ENCODE measurements around the gene CDH13. TPM values are rescaled to one million over a fixed set of nuclear protein-coding genes. Genes with fewer than 3 reads are reported as not detected.

The CDH13 gene
- total RNA-seq, 2 donors from 2014 or later: not detected

- Mint-ChIP-seq H3K36me3 (ENCODE audit: insufficient read depth in 2 of 2) (no peaks in the 10 kb centered on the region), H3K4me3 (no peak overlapping the region), H3K4me1 (ENCODE audit: low read depth) (peaks cover 13% of the 10 kb centered on the region), H3K27ac (peak overlapping the region; percentile 36), H3K9me3 (no peaks in the 10 kb centered on the region), H3K27me3 (ENCODE audit: low read depth) (peaks cover 15% of the 10 kb centered on the region)
- ATAC-seq (replicated peaks in 1 of 2) (no peak), DNase-seq (no peak)
Measured at GRCh38 chr16:83838151-83838550, 1211.4 kb downstream of the CDH13 start.

DNA sequence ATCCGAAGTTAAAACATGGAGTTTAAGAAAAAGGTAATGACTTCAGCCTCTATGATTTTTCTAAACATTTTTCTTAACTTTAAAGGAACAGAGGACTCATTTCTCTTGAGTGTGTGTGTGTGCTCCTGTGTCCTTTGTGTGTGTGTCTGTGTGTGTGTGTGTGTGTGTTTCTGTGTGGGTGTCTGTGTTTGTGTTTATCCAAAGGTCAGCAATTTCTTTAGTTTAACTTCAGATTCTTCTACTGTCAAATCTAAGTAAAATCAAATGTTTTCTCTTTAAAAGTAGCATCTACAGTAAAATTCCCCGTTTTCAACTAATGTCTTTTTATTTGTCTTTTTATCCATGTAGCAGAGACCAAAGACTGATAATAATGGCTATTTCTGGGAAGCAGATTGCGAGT, 1212.8 kb downstream of the CDH13 start:
- no peaks in the 10 kb centered on the region for H3K9me3 Mint-ChIP-seq
- peaks cover 15% of the 10 kb centered on the region for H3K27me3 Mint-ChIP-seq (ENCODE audit: low read depth)
- DNase-seq: no peak
- no peak for ATAC-seq (replicated peaks in 1 of 2)
- H3K36me3 Mint-ChIP-seq (ENCODE audit: insufficient read depth in 2 of 2): no peaks in the 10 kb centered on the region
- peaks cover 13% of the 10 kb centered on the region for H3K4me1 Mint-ChIP-seq (ENCODE audit: low read depth)
- no peak overlapping the region for H3K27ac Mint-ChIP-seq
- H3K4me3 Mint-ChIP-seq: no peak overlapping the region

DNA sequence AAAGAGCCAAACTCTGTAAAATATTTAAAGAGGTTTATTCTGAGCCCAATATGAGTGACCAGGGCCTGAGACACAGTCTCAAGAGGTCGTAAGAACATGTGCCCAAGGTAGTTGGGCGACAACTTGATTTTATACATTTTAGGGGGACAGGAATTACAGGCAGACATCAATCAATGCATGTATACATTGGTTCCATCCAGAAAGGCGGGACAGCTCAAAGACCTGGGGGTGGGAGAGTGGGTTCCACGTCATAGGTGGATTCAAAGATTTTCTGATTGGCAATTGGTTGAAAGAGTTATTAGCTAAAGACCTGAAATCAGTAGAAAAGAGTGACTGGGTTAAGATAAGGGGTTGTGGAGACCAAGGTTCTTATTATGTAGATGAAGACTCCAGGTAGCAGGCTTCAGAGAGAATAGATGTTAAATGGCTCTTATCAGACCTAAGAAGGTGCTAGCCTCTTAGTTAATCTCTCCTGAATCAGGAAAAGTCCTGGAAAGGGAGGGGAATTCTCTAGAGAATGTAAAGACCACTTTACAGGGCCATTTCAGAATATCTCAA, 1213.4 kb downstream of the CDH13 start:
- Mint-ChIP-seq H3K9me3 (no peaks in the 10 kb centered on the region), H3K4me1 (ENCODE audit: low read depth) (peaks cover 12% of the 10 kb centered on the region), H3K27ac (no peak overlapping the region), H3K4me3 (no peak overlapping the region), H3K36me3 (ENCODE audit: insufficient read depth in 2 of 2) (no peaks in the 10 kb centered on the region), H3K27me3 (ENCODE audit: low read depth) (peaks cover 15% of the 10 kb centered on the region)
- DNase-seq: no peak
- no peak for ATAC-seq (replicated peaks in 1 of 2)

DNA sequence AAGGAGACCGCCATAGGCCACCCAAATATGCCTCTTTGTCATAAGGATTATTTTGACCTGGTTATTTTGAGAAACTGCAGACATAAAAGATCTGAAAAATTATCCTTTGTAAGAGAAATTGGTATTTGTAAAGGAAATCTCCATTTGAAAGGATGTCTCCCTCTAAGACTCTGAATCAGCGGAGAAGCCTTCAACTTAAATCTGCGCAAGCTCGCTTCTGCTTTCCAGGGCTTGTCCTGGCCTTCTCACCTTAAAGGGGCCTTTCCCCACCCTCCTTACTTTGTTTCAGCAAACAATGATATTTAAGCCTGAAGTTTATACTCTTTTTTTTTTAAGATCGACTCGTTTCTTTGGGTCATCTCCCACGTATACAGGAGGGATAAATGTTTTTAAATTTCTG, 1215.5 kb downstream of the CDH13 start:
- DNase-seq: no peak
- Mint-ChIP-seq H3K9me3 (no peaks in the 10 kb centered on the region), H3K4me1 (ENCODE audit: low read depth) (no peaks in the 10 kb centered on the region), H3K36me3 (ENCODE audit: insufficient read depth in 2 of 2) (no peaks in the 10 kb centered on the region), H3K4me3 (no peak overlapping the region), H3K27ac (no peak overlapping the region), H3K27me3 (ENCODE audit: low read depth) (peaks cover 12% of the 10 kb centered on the region)
- ATAC-seq (replicated peaks in 1 of 2): no peak

- peaks cover 5% of the 10 kb centered on the region for H3K27me3 Mint-ChIP-seq (ENCODE audit: low read depth)
- no peaks in the 10 kb centered on the region for H3K4me1 Mint-ChIP-seq (ENCODE audit: low read depth)
- ATAC-seq (replicated peaks in 1 of 2): no peak
- DNase-seq: no peak
- no peak overlapping the region for H3K27ac Mint-ChIP-seq
- H3K36me3 Mint-ChIP-seq (ENCODE audit: insufficient read depth in 2 of 2): no peaks in the 10 kb centered on the region
- no peak overlapping the region for H3K4me3 Mint-ChIP-seq
- no peaks in the 10 kb centered on the region for H3K9me3 Mint-ChIP-seq
Measured at GRCh38 chr16:83842756-83843507, 1216.2 kb downstream of the CDH13 start.

- Mint-ChIP-seq H3K4me1 (ENCODE audit: low read depth) (no peaks in the 10 kb centered on the region), H3K27ac (no peak overlapping the region), H3K27me3 (ENCODE audit: low read depth) (no peaks in the 10 kb centered on the region), H3K9me3 (no peaks in the 10 kb centered on the region), H3K4me3 (no peak overlapping the region), H3K36me3 (ENCODE audit: insufficient read depth in 2 of 2) (no peaks in the 10 kb centered on the region)
- DNase-seq (no peak), ATAC-seq (replicated peaks in 1 of 2) (no peak)
Measured at GRCh38 chr16:83843657-83844056, 1216.9 kb downstream of the CDH13 start.

GRCh38 chr16:83845263-83845662, 1218.5 kb downstream of the CDH13 start:
- no peak overlapping the region for H3K4me3 Mint-ChIP-seq
- ATAC-seq (replicated peaks in 1 of 2): no peak
- no peak overlapping the region for H3K27ac Mint-ChIP-seq
- no peaks in the 10 kb centered on the region for H3K9me3 Mint-ChIP-seq
- DNase-seq: no peak
- H3K36me3 Mint-ChIP-seq (ENCODE audit: insufficient read depth in 2 of 2): no peaks in the 10 kb centered on the region
- no peaks in the 10 kb centered on the region for H3K27me3 Mint-ChIP-seq (ENCODE audit: low read depth)
- H3K4me1 Mint-ChIP-seq (ENCODE audit: low read depth): no peaks in the 10 kb centered on the region

GRCh38 chr16:83847371-83848225, 1220.8 kb downstream of the CDH13 start:
- no peaks in the 10 kb centered on the region for H3K27me3 Mint-ChIP-seq (ENCODE audit: low read depth)
- no peaks in the 10 kb centered on the region for H3K9me3 Mint-ChIP-seq
- no peak overlapping the region for H3K4me3 Mint-ChIP-seq
- H3K36me3 Mint-ChIP-seq (ENCODE audit: insufficient read depth in 2 of 2): no peaks in the 10 kb centered on the region
- ATAC-seq (replicated peaks in 1 of 2) (no peak), DNase-seq (no peak)
- H3K4me1 Mint-ChIP-seq (ENCODE audit: low read depth): no peaks in the 10 kb centered on the region
- no peak overlapping the region for H3K27ac Mint-ChIP-seq

DNA sequence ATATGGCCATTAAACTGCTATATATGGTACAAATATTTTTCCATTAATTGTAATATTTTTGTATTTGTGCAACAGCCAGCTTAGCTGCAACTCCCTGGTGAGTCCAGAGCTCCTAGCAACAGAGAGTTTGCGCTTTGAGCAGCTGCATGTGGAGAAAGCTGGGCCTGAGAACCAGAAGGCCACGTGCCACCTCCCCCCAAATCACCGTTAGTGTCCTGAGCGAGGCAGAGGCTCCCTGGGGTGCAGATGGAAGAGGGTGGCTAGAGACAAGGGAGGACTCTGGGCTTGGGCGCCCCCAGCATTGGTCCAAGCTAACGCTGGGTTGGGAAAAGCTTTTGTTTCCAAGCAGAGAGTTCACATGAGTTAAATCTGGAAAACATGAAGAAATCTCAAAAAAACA, 1222.7 kb downstream of the CDH13 start:
- no peaks in the 10 kb centered on the region for H3K36me3 Mint-ChIP-seq (ENCODE audit: insufficient read depth in 2 of 2)
- H3K9me3 Mint-ChIP-seq: no peaks in the 10 kb centered on the region
- ATAC-seq (replicated peaks in 1 of 2) (no peak), DNase-seq (no peak)
- H3K4me1 Mint-ChIP-seq (ENCODE audit: low read depth): no peaks in the 10 kb centered on the region
- H3K4me3 Mint-ChIP-seq: no peak overlapping the region
- H3K27me3 Mint-ChIP-seq (ENCODE audit: low read depth): no peaks in the 10 kb centered on the region
- no peak overlapping the region for H3K27ac Mint-ChIP-seq

Measured in activated T-cell treated with anti-CD3 and anti-CD28 coated beads, Interleukin-2, amount 50 U/mL, for 72 hours (primary cell).